Measurements from ENCODE around the gene TMEM37.

- no peak for TF ChIP-seq POLR2A (IDR thresholded peaks at IDR 0.05)
- no peak for TF ChIP-seq CTCF (IDR thresholded peaks at IDR 0.05)
- TF ChIP-seq POLR2AphosphoS5 (IDR thresholded peaks at IDR 0.05), result no peak
Observed at GRCh38 chr2:119483395-119483753, 51.7 kb downstream of the TMEM37 start.
